ENCODE measurements around the gene GART. TPM values are rescaled to one million over a fixed set of nuclear protein-coding genes. Genes with fewer than 3 reads are reported as not detected.

GART gene
- total RNA-seq, 1 donor from 2014 or later, result 85.1 TPM

- Mint-ChIP-seq H3K27me3 (ENCODE audit: low read depth) (no peaks in the 10 kb centered on the region), H3K36me3 (peaks cover 66% of the 10 kb centered on the region), H3K9me3 (peaks cover 17% of the 10 kb centered on the region), H3K27ac (no peak overlapping the region), H3K4me1 (peaks cover 9% of the 10 kb centered on the region), H3K4me3 (no peak overlapping the region)
- TF ChIP-seq CTCF (IDR thresholded peaks at IDR 0.05; ENCODE audit: unreplicated experiment), result no peak
- DNase-seq (ENCODE audit: low spot score in 2 of 2, unreplicated experiment in 2 of 2), result no peak
These were observed 17.0 kb upstream of the GART start for GRCh38 chr21:33558777-33559421.

- no peaks in the 10 kb centered on the region for H3K27me3 Mint-ChIP-seq (ENCODE audit: low read depth)
- no peak overlapping the region for H3K27ac Mint-ChIP-seq
- no peak for TF ChIP-seq CTCF (IDR thresholded peaks at IDR 0.05; ENCODE audit: unreplicated experiment)
- H3K4me3 Mint-ChIP-seq, result no peak overlapping the region
- H3K4me1 Mint-ChIP-seq, result peaks cover 9% of the 10 kb centered on the region
- H3K9me3 Mint-ChIP-seq, result peaks cover 20% of the 10 kb centered on the region
- H3K36me3 Mint-ChIP-seq, result peaks cover 75% of the 10 kb centered on the region
- no peak for DNase-seq (ENCODE audit: low spot score in 2 of 2, unreplicated experiment in 2 of 2)
These were observed 15.5 kb upstream of the GART start for GRCh38 chr21:33557447-33557846.

- H3K9me3 Mint-ChIP-seq, result peaks cover 23% of the 10 kb centered on the region
- H3K27me3 Mint-ChIP-seq (ENCODE audit: low read depth), result no peaks in the 10 kb centered on the region
- no peak overlapping the region for H3K4me3 Mint-ChIP-seq
- no peak overlapping the region for H3K27ac Mint-ChIP-seq
- no peak for TF ChIP-seq CTCF (IDR thresholded peaks at IDR 0.05; ENCODE audit: unreplicated experiment)
- H3K4me1 Mint-ChIP-seq, result peaks cover 9% of the 10 kb centered on the region
- no peak for DNase-seq (ENCODE audit: low spot score in 2 of 2, unreplicated experiment in 2 of 2)
- H3K36me3 Mint-ChIP-seq, result peaks cover 77% of the 10 kb centered on the region
These were observed 13.0 kb upstream of the GART start for GRCh38 chr21:33554982-33555344.

GRCh38 chr21:33554236-33554981 is 12.5 kb upstream of the GART start:
- Mint-ChIP-seq H3K36me3 (peaks cover 77% of the 10 kb centered on the region), H3K4me1 (peaks cover 9% of the 10 kb centered on the region), H3K27me3 (ENCODE audit: low read depth) (no peaks in the 10 kb centered on the region), H3K4me3 (no peak overlapping the region), H3K27ac (peak overlapping the region; percentile 11), H3K9me3 (peaks cover 23% of the 10 kb centered on the region)
- no peak for TF ChIP-seq CTCF (IDR thresholded peaks at IDR 0.05; ENCODE audit: unreplicated experiment)
- DNase-seq (ENCODE audit: low spot score in 2 of 2, unreplicated experiment in 2 of 2), result no peak

GRCh38 chr21:33552999-33553598 is 11.2 kb upstream of the GART start:
- peaks cover 19% of the 10 kb centered on the region for H3K9me3 Mint-ChIP-seq
- peaks cover 9% of the 10 kb centered on the region for H3K4me1 Mint-ChIP-seq
- H3K36me3 Mint-ChIP-seq, result peaks cover 77% of the 10 kb centered on the region
- H3K27me3 Mint-ChIP-seq (ENCODE audit: low read depth), result no peaks in the 10 kb centered on the region
- DNase-seq (ENCODE audit: low spot score in 2 of 2, unreplicated experiment in 2 of 2), result no peak
- no peak for TF ChIP-seq CTCF (IDR thresholded peaks at IDR 0.05; ENCODE audit: unreplicated experiment)
- H3K4me3 Mint-ChIP-seq, result no peak overlapping the region
- H3K27ac Mint-ChIP-seq, result no peak overlapping the region
